OCI-LY7 (cell line): ENCODE results near the gene CCDC47.

Experiments used
- CTCF ChIP-seq: fragments of 200-600 bp; sonication (generic); conservative IDR thresholded peaks from 2 replicates; pipeline ENCODE4 v1.5.1; 2014; ENCODE audit warnings: mild to moderate bottlenecking, antibody characterized with exemption, low read length, moderate library complexity, mixed read lengths
- EZH2phosphoT487 ChIP-seq: fragments of 200-600 bp; sonication (generic); IDR thresholded peaks from 2 replicates; pipeline ENCODE4 v1.6.1; 2018; ENCODE audit warnings: low read depth, borderline replicate concordance, mild to moderate bottlenecking, mixed run types, antibody characterized with exemption, low read length, moderate library complexity, mixed read lengths

GRCh38 chr17:63699638-63700527, 73.5 kb downstream of the CCDC47 start, which contains the start of gene LIMD2:
- no peak for TF ChIP-seq CTCF
- TF ChIP-seq EZH2phosphoT487: no peak
